ENCODE measurements around the gene RALGAPA2. TPM values are rescaled to one million over a fixed set of nuclear protein-coding genes. Genes with fewer than 3 reads are reported as not detected.

The RALGAPA2 gene
- total RNA-seq, 1 donor from 2014 or later = 22.1 TPM

DNA sequence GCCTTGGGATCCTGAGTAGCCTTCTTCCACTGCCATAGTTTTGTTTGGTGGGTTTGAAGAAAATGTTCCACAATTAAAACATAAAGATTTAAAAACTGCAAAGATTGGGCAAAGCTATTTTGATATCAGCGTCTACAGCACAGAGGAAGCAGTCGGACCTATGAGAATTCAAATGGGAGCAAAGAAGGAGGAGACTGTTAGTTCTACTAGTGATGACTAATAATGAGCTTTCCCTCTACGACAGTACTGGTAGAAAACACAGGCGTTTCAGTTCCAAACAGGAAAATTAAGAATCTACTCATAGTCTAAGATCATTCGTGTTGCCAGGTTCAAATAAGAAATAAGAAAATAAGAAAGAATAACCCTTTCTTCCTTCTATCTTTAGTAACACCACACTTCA, 223.4 kb downstream of the RALGAPA2 start:
- Mint-ChIP-seq H3K4me3 (ENCODE audit: low read depth) (peak overlapping the region; percentile 79), H3K36me3 (ENCODE audit: low read depth) (peaks cover 50% of the 10 kb centered on the region), H3K27me3 (ENCODE audit: low read depth) (no peaks in the 10 kb centered on the region), H3K27ac (peak overlapping the region; percentile 97), H3K9me3 (peaks cover 5% of the 10 kb centered on the region), H3K4me1 (ENCODE audit: low read depth) (peaks cover 57% of the 10 kb centered on the region)
- DNase-seq (ENCODE audit: low spot score) = no peak
- intact Hi-C loops (cut with micrococcal nuclease) = loop anchor here (2.0 to 5.0 kb wide), 4 partner anchors 62 to 1068 kb away; partner anchors contain the start of genes CFAP61 and CRNKL1

- peak overlapping the region; percentile 79 for H3K4me3 Mint-ChIP-seq (ENCODE audit: low read depth)
- H3K27ac Mint-ChIP-seq = peak overlapping the region; percentile 97
- peaks cover 5% of the 10 kb centered on the region for H3K9me3 Mint-ChIP-seq
- DNase-seq (ENCODE audit: low spot score) = no peak
- no peaks in the 10 kb centered on the region for H3K27me3 Mint-ChIP-seq (ENCODE audit: low read depth)
- intact Hi-C loops (cut with micrococcal nuclease) = loop anchor here (1.0 to 5.0 kb wide), 5 partner anchors 9 to 1069 kb away; partner anchors contain the start of genes CFAP61 and CRNKL1
- peaks cover 59% of the 10 kb centered on the region for H3K4me1 Mint-ChIP-seq (ENCODE audit: low read depth)
- H3K36me3 Mint-ChIP-seq (ENCODE audit: low read depth) = peaks cover 50% of the 10 kb centered on the region
These were observed 224.1 kb downstream of the RALGAPA2 start for GRCh38 chr20:20488388-20488787.

DNA sequence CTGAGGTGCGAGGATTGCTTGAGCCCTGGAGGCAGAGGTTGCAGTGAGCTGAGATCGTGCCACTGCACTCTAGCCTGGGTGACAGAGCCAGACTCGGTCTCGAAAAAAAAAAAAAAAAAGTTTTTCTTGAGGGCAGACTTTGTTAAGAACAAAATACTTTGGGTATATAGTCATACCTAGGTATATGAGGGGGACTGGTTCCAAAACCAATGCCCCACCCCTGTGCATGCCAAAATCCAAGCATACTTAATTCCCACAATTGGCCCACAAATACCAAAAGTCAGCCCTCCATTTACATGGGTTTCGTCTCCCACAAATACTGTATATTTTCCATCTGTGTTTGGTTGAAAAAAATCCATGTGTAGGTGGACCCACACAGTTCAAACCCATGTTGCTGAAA, 224.6 kb downstream of the RALGAPA2 start:
- intact Hi-C loops (cut with micrococcal nuclease) = loop anchor here (1.0 to 5.0 kb wide), 5 partner anchors 9 to 1069 kb away; partner anchors contain the start of genes CFAP61 and CRNKL1
- no peak for DNase-seq (ENCODE audit: low spot score)
- no peaks in the 10 kb centered on the region for H3K27me3 Mint-ChIP-seq (ENCODE audit: low read depth)
- H3K4me1 Mint-ChIP-seq (ENCODE audit: low read depth) = peaks cover 65% of the 10 kb centered on the region
- peaks cover 5% of the 10 kb centered on the region for H3K9me3 Mint-ChIP-seq
- H3K4me3 Mint-ChIP-seq (ENCODE audit: low read depth) = peak overlapping the region; percentile 79
- H3K36me3 Mint-ChIP-seq (ENCODE audit: low read depth) = peaks cover 53% of the 10 kb centered on the region
- peak overlapping the region; percentile 97 for H3K27ac Mint-ChIP-seq

DNA sequence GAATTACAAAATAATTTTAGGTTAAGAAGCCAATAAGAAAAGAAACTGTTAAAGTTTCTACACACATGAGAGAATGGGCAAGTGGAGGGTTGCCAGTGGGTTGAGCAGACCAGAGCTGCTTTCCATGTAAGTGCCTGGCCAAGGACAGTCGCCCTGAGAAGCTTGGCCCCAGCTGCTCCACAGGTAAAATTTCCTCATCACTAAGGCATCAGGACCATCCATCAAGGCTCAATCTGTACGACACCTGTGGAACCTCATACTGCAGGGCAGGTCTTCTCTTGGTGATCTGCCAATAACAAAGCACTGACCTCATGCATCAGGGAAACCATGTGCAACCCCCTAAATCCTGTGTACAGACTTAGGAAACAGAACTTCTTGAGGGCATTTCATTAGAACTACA, 229.1 kb downstream of the RALGAPA2 start:
- Mint-ChIP-seq H3K27me3 (ENCODE audit: low read depth) (no peaks in the 10 kb centered on the region), H3K9me3 (peaks cover 5% of the 10 kb centered on the region), H3K4me1 (ENCODE audit: low read depth) (peaks cover 59% of the 10 kb centered on the region), H3K36me3 (ENCODE audit: low read depth) (peaks cover 41% of the 10 kb centered on the region), H3K27ac (peak overlapping the region; percentile 70), H3K4me3 (ENCODE audit: low read depth) (no peak overlapping the region)
- intact Hi-C loops (cut with micrococcal nuclease) = no loop called here
- no peak for DNase-seq (ENCODE audit: low spot score)

DNA sequence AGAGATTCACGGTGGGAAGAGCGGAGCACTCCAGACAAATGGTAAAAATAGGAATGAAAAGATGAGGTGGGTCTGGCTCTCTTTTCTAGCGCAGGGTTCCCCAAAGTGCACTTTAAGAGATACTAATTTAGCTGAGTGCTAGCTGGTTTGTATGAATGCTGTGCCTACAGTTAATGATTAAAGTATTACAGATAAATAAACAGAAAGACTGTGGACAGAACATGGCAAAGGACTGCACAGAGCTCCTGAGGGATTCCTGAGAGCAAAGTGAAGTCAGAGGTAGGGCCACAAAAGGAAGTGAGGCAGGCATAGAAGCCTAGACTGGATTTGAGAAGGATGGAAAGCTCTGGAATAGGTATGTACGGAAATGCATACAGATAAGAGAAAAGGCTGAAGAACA, 230.0 kb downstream of the RALGAPA2 start:
- H3K27me3 Mint-ChIP-seq (ENCODE audit: low read depth) = no peaks in the 10 kb centered on the region
- H3K9me3 Mint-ChIP-seq = peaks cover 5% of the 10 kb centered on the region
- intact Hi-C loops (cut with micrococcal nuclease) = no loop called here
- H3K4me3 Mint-ChIP-seq (ENCODE audit: low read depth) = peak overlapping the region; percentile 3
- H3K27ac Mint-ChIP-seq = peak overlapping the region; percentile 70
- DNase-seq (ENCODE audit: low spot score) = no peak
- peaks cover 54% of the 10 kb centered on the region for H3K4me1 Mint-ChIP-seq (ENCODE audit: low read depth)
- peaks cover 43% of the 10 kb centered on the region for H3K36me3 Mint-ChIP-seq (ENCODE audit: low read depth)

DNA sequence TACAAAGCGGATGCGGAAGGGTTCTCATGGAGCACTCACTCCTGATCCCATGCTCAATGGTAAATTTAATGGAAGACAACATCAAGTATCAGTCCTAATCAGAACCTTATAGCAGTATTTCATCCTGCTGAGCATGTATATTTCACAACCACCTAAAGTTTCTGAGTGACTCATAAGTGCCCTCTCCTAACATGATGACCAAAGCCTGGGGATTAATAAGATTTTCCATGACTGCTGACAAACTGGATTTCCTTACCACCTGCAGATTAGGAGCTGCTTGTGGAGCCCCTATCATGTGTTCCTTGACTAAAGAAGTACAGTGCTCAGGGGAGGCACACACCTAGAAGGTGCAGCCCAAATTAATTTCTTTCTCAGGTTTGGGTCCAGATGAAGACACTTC, 231.8 kb downstream of the RALGAPA2 start:
- H3K27me3 Mint-ChIP-seq (ENCODE audit: low read depth) = no peaks in the 10 kb centered on the region
- peaks cover 43% of the 10 kb centered on the region for H3K4me1 Mint-ChIP-seq (ENCODE audit: low read depth)
- H3K9me3 Mint-ChIP-seq = peaks cover 4% of the 10 kb centered on the region

DNA sequence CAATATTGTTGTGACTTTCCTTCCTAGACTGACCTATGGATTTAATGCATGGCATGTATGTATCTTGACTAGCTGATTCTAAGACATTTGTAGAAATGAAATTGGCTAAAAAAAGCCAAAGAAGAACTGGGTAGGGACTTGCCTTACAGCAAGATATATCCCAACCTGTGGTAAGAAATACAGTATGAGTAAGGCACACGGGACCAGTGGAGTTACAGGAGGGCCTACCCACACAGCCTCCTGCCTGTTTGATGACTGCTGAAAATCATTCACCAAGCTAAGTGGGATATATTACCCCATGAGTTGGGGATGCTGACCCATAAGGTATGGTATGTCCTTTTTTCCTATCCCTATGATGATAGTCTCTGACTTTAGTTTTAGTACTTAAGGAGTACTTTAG, 232.3 kb downstream of the RALGAPA2 start:
- Mint-ChIP-seq H3K27me3 (ENCODE audit: low read depth) (no peaks in the 10 kb centered on the region), H3K4me1 (ENCODE audit: low read depth) (peaks cover 43% of the 10 kb centered on the region), H3K36me3 (ENCODE audit: low read depth) (peaks cover 48% of the 10 kb centered on the region), H3K27ac (peak overlapping the region; percentile 81), H3K4me3 (ENCODE audit: low read depth) (no peak overlapping the region), H3K9me3 (peaks cover 9% of the 10 kb centered on the region)
- DNase-seq (ENCODE audit: low spot score) = no peak
- intact Hi-C loops (cut with micrococcal nuclease) = loop anchor here (1.0 to 2.0 kb wide), 3 partner anchors 11 to 17 kb away; no protein-coding TSS in a partner anchor

More for the DNA sequence above, 231.8 kb downstream of the RALGAPA2 start:
- DNase-seq (ENCODE audit: low spot score) = no peak
- intact Hi-C loops (cut with micrococcal nuclease) = loop anchor here (1.0 to 2.0 kb wide), 3 partner anchors 11 to 16 kb away; no protein-coding TSS in a partner anchor
- peaks cover 45% of the 10 kb centered on the region for H3K36me3 Mint-ChIP-seq (ENCODE audit: low read depth)
- H3K27ac Mint-ChIP-seq = peak overlapping the region; percentile 81
- H3K4me3 Mint-ChIP-seq (ENCODE audit: low read depth) = peak overlapping the region; percentile 19

GRCh38 chr20:20477444-20478041, 234.9 kb downstream of the RALGAPA2 start:
- no peaks in the 10 kb centered on the region for H3K27me3 Mint-ChIP-seq (ENCODE audit: low read depth)
- intact Hi-C loops (cut with micrococcal nuclease) = no loop called here
- no peak for DNase-seq (ENCODE audit: low spot score)
- peaks cover 50% of the 10 kb centered on the region for H3K36me3 Mint-ChIP-seq (ENCODE audit: low read depth)
- no peak overlapping the region for H3K27ac Mint-ChIP-seq
- H3K4me3 Mint-ChIP-seq (ENCODE audit: low read depth) = no peak overlapping the region
- peaks cover 38% of the 10 kb centered on the region for H3K4me1 Mint-ChIP-seq (ENCODE audit: low read depth)
- peaks cover 9% of the 10 kb centered on the region for H3K9me3 Mint-ChIP-seq

DNA sequence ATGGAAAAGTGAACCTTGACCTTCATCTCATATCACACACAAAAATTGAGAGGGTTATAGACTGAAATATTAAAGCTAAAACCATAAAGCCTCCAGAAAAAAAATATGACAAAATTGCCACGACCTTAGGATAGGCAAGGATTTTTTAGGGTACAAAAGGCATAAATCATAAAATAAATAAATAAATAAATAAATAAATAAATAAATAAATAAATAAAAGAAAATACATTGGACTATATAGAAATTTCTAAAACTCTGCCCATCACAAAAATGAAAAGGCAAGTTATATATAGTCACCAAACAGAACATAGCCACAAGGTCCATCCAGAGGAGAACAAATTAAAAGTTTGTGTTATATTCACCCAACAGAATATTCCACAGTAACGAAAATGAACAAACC, 235.9 kb downstream of the RALGAPA2 start:
- H3K4me1 Mint-ChIP-seq (ENCODE audit: low read depth) = peaks cover 31% of the 10 kb centered on the region
- H3K36me3 Mint-ChIP-seq (ENCODE audit: low read depth) = peaks cover 58% of the 10 kb centered on the region
- intact Hi-C loops (cut with micrococcal nuclease) = no loop called here
- no peak overlapping the region for H3K4me3 Mint-ChIP-seq (ENCODE audit: low read depth)
- DNase-seq (ENCODE audit: low spot score) = no peak
- no peaks in the 10 kb centered on the region for H3K27me3 Mint-ChIP-seq (ENCODE audit: low read depth)
- H3K27ac Mint-ChIP-seq = no peak overlapping the region
- peaks cover 9% of the 10 kb centered on the region for H3K9me3 Mint-ChIP-seq

GRCh38 chr20:20473657-20474056, 238.8 kb downstream of the RALGAPA2 start:
- Mint-ChIP-seq H3K4me1 (ENCODE audit: low read depth) (peaks cover 13% of the 10 kb centered on the region), H3K9me3 (peaks cover 9% of the 10 kb centered on the region), H3K36me3 (ENCODE audit: low read depth) (peaks cover 51% of the 10 kb centered on the region), H3K4me3 (ENCODE audit: low read depth) (no peak overlapping the region), H3K27me3 (ENCODE audit: low read depth) (no peaks in the 10 kb centered on the region), H3K27ac (no peak overlapping the region)
- intact Hi-C loops (cut with micrococcal nuclease) = no loop called here
- DNase-seq (ENCODE audit: low spot score) = no peak

- no peak overlapping the region for H3K4me3 Mint-ChIP-seq (ENCODE audit: low read depth)
- H3K9me3 Mint-ChIP-seq = peaks cover 9% of the 10 kb centered on the region
- H3K4me1 Mint-ChIP-seq (ENCODE audit: low read depth) = peaks cover 16% of the 10 kb centered on the region
- peak overlapping the region; percentile 8 for H3K27ac Mint-ChIP-seq
- peaks cover 53% of the 10 kb centered on the region for H3K36me3 Mint-ChIP-seq (ENCODE audit: low read depth)
- H3K27me3 Mint-ChIP-seq (ENCODE audit: low read depth) = peaks cover 2% of the 10 kb centered on the region
- no peak for DNase-seq (ENCODE audit: low spot score)
- intact Hi-C loops (cut with micrococcal nuclease) = no loop called here
These were observed 239.7 kb downstream of the RALGAPA2 start for GRCh38 chr20:20472684-20473274.

DNA sequence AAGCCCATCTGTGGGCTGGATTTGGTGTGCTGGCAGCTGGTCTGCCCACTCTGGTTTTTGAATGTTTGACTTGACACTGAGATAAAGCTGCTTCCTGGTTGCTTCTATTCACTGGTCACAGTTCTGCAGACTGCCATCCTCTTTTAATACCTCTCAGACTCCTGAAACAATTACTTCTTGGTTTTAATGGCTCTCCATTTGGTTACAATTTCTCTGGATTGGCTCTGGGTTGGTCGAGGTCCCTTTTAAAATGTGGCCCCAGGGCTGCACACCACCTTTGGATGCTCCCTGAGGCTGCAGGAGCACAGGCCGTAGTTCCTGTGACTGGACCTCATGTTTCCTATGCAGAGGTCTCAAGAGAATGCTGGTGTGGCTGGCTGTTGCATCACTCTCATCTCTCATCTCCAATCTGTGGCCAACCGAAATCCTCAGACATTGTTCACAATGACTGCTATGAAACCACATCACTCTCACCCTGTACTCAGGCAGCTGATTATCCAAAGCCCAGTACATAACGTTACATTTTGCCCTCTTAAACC, 246.0 kb downstream of the RALGAPA2 start:
- H3K36me3 Mint-ChIP-seq (ENCODE audit: low read depth) = peaks cover 27% of the 10 kb centered on the region
- no peaks in the 10 kb centered on the region for H3K9me3 Mint-ChIP-seq
- H3K27ac Mint-ChIP-seq = peak overlapping the region; percentile 73
- intact Hi-C loops (cut with micrococcal nuclease) = loop anchor here (1.0 to 5.0 kb wide), 4 partner anchors 10 to 36 kb away; no protein-coding TSS in a partner anchor
- H3K4me1 Mint-ChIP-seq (ENCODE audit: low read depth) = peaks cover 34% of the 10 kb centered on the region
- peaks cover 2% of the 10 kb centered on the region for H3K27me3 Mint-ChIP-seq (ENCODE audit: low read depth)
- no peak overlapping the region for H3K4me3 Mint-ChIP-seq (ENCODE audit: low read depth)
- DNase-seq (ENCODE audit: low spot score) = no peak

GRCh38 chr20:20465252-20465651, 247.2 kb downstream of the RALGAPA2 start:
- intact Hi-C loops (cut with micrococcal nuclease) = loop anchor here (5.0 kb wide), 1 partner anchor 37 kb away; no protein-coding TSS in a partner anchor
- H3K4me3 Mint-ChIP-seq (ENCODE audit: low read depth) = no peak overlapping the region
- no peak for DNase-seq (ENCODE audit: low spot score)
- H3K27me3 Mint-ChIP-seq (ENCODE audit: low read depth) = peaks cover 2% of the 10 kb centered on the region
- peaks cover 34% of the 10 kb centered on the region for H3K4me1 Mint-ChIP-seq (ENCODE audit: low read depth)
- no peak overlapping the region for H3K27ac Mint-ChIP-seq
- H3K36me3 Mint-ChIP-seq (ENCODE audit: low read depth) = peaks cover 31% of the 10 kb centered on the region
- H3K9me3 Mint-ChIP-seq = no peaks in the 10 kb centered on the region
